Subcutaneous adipose tissue (tissue), 4 donors: ENCODE results near the gene ORAI1. TPM values are rescaled to one million over a fixed set of nuclear protein-coding genes. Genes with fewer than 3 reads are reported as not detected.

Experiments used
- CTCF ChIP-seq: fragments of 450-650 bp; IDR thresholded peaks from one replicate; pipeline ENCODE4 v1.5.1; 2016; ENCODE audit warnings: low read depth, mild to moderate bottlenecking, control low read depth, antibody characterized with exemption, moderate library complexity
- total RNA-seq, 4 donors: library from RNA; depleted of rRNA; stranded (reverse); fragments of >200 nt; gene quantifications; one replicate each; pipeline ENCODE4 v1.1.0, GENCODE V29; 2016

ORAI1 gene
- total RNA-seq, 4 donors from 2014 or later, result 5.1 to 8.3 (median 6.8) TPM

GRCh38 chr12:121596526-121596925, 29.8 kb upstream of the ORAI1 start:
- no peak for TF ChIP-seq CTCF

- TF ChIP-seq CTCF, result no peak
Observed at GRCh38 chr12:121600702-121601336, 25.5 kb upstream of the ORAI1 start.

GRCh38 chr12:121602766-121603165, 23.6 kb upstream of the ORAI1 start:
- TF ChIP-seq CTCF, result no peak

- no peak for TF ChIP-seq CTCF
Observed at GRCh38 chr12:121603581-121603980, 22.7 kb upstream of the ORAI1 start.

GRCh38 chr12:121608301-121608700, 18.0 kb upstream of the ORAI1 start:
- TF ChIP-seq CTCF, result no peak

- TF ChIP-seq CTCF, result no peak
Observed at GRCh38 chr12:121610239-121611149, 15.8 kb upstream of the ORAI1 start.

GRCh38 chr12:121611306-121611705, 15.0 kb upstream of the ORAI1 start:
- no peak for TF ChIP-seq CTCF
